Measurements from ENCODE around the gene DESI2. TPM values are rescaled to one million over a fixed set of nuclear protein-coding genes. Genes with fewer than 3 reads are reported as not detected.

Gene DESI2
- 46.3 and 52.7 TPM in 2 replicates for total RNA-seq

GRCh38 chr1:244652623-244653438 lies at the start of gene DESI2:
TSS of gene DESI2 (plus strand) at chr1:244653126. CDS start at chr1:244653314, 188 bp downstream.

Small RNA genes lying within 50 kb of the gene (small RNA-seq; reads per million reads assigned to genes)
- not detected for gene AL451007.1

Other genes with a start within 250 kb of the DESI2 start
- gene ADSS2, start 201.2 kb upstream of the DESI2 start, total RNA-seq = 30.6 and 31.8 TPM in 2 replicates
- 1.2 and 2.3 TPM in 2 replicates for gene CATSPERE, start 191.9 kb upstream of the DESI2 start, total RNA-seq
- 20.0 and 21.6 TPM in 2 replicates for gene COX20, start 182.5 kb downstream of the DESI2 start, total RNA-seq
- gene HNRNPU, start 211.4 kb downstream of the DESI2 start, total RNA-seq = 215 and 236 TPM in 2 replicates